Measurements from ENCODE around the gene STXBP6. TPM values are rescaled to one million over a fixed set of nuclear protein-coding genes. Genes with fewer than 3 reads are reported as not detected.

Gene STXBP6
- total RNA-seq, 1 donor from 2014 or later: 27.1 TPM

DNA sequence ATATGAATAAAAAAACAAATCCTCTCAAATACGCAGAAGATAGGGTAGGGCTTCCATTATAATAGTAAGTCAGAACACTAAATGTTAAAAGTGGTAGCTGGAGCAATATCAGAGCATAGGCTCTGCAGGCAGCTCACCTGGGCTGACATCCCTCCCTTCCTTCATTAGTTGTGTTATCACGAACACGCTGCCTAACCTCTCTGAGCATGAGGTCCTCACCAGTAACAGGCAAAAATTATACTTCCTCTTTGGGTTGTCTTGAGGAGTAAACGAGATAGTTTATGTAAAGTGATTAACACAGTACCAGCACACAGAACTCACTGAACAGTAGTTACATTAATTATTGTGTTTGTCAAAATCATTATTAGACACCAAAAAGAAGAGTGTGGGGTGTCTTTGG, 154.3 kb downstream of the STXBP6 start:
- Mint-ChIP-seq H3K4me1 (ENCODE audit: low read depth, unreplicated experiment) (peaks cover 18% of the 10 kb centered on the region), H3K27me3 (ENCODE audit: low read depth, unreplicated experiment) (no peaks in the 10 kb centered on the region), H3K27ac (ENCODE audit: unreplicated experiment) (no peak overlapping the region), H3K36me3 (ENCODE audit: low read depth, unreplicated experiment) (peaks cover 5% of the 10 kb centered on the region), H3K9me3 (ENCODE audit: unreplicated experiment) (peaks cover 2% of the 10 kb centered on the region), H3K4me3 (ENCODE audit: unreplicated experiment) (no peak overlapping the region)
- H2AFZ ChIP-seq (ENCODE audit: low read depth, low read length): no peak overlapping the region
- H4K20me1 ChIP-seq (ENCODE audit: insufficient read depth, low read length): no peaks in the 10 kb centered on the region
- H3K27me3 ChIP-seq (ENCODE audit: insufficient read depth, low read length): no peaks in the 10 kb centered on the region
- H3K4me3 ChIP-seq (ENCODE audit: insufficient read depth, low read depth, low read length): no peak overlapping the region
- H3K4me2 ChIP-seq (ENCODE audit: low read length): no peak overlapping the region
- no peaks in the 10 kb centered on the region for H3K4me1 ChIP-seq (ENCODE audit: insufficient read depth, low read length)
- no peaks in the 10 kb centered on the region for H3K9me3 ChIP-seq (ENCODE audit: insufficient read depth, low read depth, low read length)
- TF ChIP-seq, protein P1, sequence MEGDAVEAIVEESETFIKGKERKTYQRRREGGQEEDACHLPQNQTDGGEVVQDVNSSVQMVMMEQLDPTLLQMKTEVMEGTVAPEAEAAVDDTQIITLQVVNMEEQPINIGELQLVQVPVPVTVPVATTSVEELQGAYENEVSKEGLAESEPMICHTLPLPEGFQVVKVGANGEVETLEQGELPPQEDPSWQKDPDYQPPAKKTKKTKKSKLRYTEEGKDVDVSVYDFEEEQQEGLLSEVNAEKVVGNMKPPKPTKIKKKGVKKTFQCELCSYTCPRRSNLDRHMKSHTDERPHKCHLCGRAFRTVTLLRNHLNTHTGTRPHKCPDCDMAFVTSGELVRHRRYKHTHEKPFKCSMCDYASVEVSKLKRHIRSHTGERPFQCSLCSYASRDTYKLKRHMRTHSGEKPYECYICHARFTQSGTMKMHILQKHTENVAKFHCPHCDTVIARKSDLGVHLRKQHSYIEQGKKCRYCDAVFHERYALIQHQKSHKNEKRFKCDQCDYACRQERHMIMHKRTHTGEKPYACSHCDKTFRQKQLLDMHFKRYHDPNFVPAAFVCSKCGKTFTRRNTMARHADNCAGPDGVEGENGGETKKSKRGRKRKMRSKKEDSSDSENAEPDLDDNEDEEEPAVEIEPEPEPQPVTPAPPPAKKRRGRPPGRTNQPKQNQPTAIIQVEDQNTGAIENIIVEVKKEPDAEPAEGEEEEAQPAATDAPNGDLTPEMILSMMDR (IDR thresholded peaks at IDR 0.05; ENCODE audit: insufficient read depth, low read depth, low read length): no peak
- H3K36me3 ChIP-seq (ENCODE audit: insufficient read depth, low read length): no peaks in the 10 kb centered on the region
- DNase-seq (ENCODE audit: low read depth) (no peak), FAIRE-seq (no peak)
- no peak overlapping the region for H3K27ac ChIP-seq (ENCODE audit: low read depth, low read length)
- H3K79me2 ChIP-seq (ENCODE audit: insufficient read depth, low read length): no peaks in the 10 kb centered on the region
- no peak overlapping the region for H3K9ac ChIP-seq (ENCODE audit: low read length)

DNA sequence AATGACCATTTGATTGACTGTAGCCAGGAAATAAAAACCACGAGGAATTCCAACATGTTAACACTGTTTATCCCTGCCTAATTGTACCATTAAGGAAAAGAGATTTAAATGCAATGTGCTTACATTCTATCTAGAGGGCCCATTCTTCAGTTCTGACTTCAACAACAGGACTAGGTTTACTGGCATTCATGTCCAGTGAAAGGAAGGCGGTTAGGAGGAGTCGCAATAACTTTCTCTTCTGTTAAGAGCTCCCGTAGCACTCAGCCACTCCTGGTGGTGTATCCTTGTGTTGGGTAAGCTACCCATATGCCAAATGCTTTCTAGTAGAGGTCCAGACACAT, 154.7 kb downstream of the STXBP6 start:
- H3K4me3 Mint-ChIP-seq (ENCODE audit: unreplicated experiment): no peak overlapping the region
- TF ChIP-seq, protein P1 (IDR thresholded peaks at IDR 0.05; ENCODE audit: insufficient read depth, low read depth, low read length): no peak
- no peak for TF ChIP-seq EZH2 (IDR thresholded peaks at IDR 0.05; ENCODE audit: insufficient read depth, low read length)
- no peaks in the 10 kb centered on the region for H3K27me3 Mint-ChIP-seq (ENCODE audit: low read depth, unreplicated experiment)
- no peaks in the 10 kb centered on the region for H4K20me1 ChIP-seq (ENCODE audit: insufficient read depth, low read length)
- H3K4me3 ChIP-seq (ENCODE audit: insufficient read depth, low read depth, low read length): no peak overlapping the region
- FAIRE-seq: no peak
- no peaks in the 10 kb centered on the region for H3K9me3 ChIP-seq (ENCODE audit: insufficient read depth, low read depth, low read length)
- no peaks in the 10 kb centered on the region for H3K36me3 ChIP-seq (ENCODE audit: insufficient read depth, low read length)
- peaks cover 14% of the 10 kb centered on the region for H3K4me1 Mint-ChIP-seq (ENCODE audit: low read depth, unreplicated experiment)
- no peak overlapping the region for H2AFZ ChIP-seq (ENCODE audit: low read depth, low read length)
- no peak overlapping the region for H3K27ac Mint-ChIP-seq (ENCODE audit: unreplicated experiment)
- H3K4me1 ChIP-seq (ENCODE audit: insufficient read depth, low read length): no peaks in the 10 kb centered on the region
- no peak overlapping the region for H3K9ac ChIP-seq (ENCODE audit: low read length)
- peak; percentile 58 for DNase-seq (ENCODE audit: low read depth)
- peaks cover 2% of the 10 kb centered on the region for H3K9me3 Mint-ChIP-seq (ENCODE audit: unreplicated experiment)
- no peaks in the 10 kb centered on the region for H3K79me2 ChIP-seq (ENCODE audit: insufficient read depth, low read length)
- H3K27ac ChIP-seq (ENCODE audit: low read depth, low read length): no peak overlapping the region
- H3K27me3 ChIP-seq (ENCODE audit: insufficient read depth, low read length): no peaks in the 10 kb centered on the region
- peaks cover 8% of the 10 kb centered on the region for H3K36me3 Mint-ChIP-seq (ENCODE audit: low read depth, unreplicated experiment)
- no peak overlapping the region for H3K4me2 ChIP-seq (ENCODE audit: low read length)

DNA sequence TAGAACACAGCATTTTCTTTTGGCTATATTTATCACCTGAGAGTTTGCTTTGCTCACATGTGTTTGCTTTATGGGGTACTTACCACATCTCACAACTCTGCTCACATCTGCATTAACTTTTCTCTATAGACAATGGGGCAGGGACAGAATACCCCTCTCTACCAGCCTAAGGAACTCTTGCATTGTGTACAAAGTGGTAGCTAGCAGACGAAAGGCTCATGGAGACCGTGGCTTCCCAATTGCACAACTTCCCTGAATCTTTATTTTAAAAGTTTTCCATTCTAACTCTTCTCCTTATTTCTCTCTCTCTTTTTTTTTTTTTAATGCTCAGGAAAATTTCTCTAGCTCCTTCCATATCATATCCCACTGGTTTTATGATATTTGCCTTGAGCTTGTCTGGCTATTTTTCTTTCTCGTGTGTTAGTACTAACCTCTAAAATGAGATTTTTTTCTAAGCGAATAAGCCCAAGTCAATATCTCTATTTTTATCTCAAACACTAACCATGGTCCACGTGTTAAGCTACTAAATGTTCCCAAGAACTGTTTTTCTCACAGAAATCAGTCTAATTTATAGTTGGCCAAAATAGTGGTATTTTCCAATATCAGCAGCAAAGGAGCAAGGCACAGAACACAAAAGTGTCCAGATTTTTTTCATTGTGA, 155.2 kb downstream of the STXBP6 start:
- no peaks in the 10 kb centered on the region for H3K27me3 Mint-ChIP-seq (ENCODE audit: low read depth, unreplicated experiment)
- no peaks in the 10 kb centered on the region for H3K27me3 ChIP-seq (ENCODE audit: insufficient read depth, low read length)
- no peaks in the 10 kb centered on the region for H3K4me1 ChIP-seq (ENCODE audit: insufficient read depth, low read length)
- peaks cover 2% of the 10 kb centered on the region for H3K9me3 Mint-ChIP-seq (ENCODE audit: unreplicated experiment)
- H3K79me2 ChIP-seq (ENCODE audit: insufficient read depth, low read length): no peaks in the 10 kb centered on the region
- H2AFZ ChIP-seq (ENCODE audit: low read depth, low read length): no peak overlapping the region
- H4K20me1 ChIP-seq (ENCODE audit: insufficient read depth, low read length): no peaks in the 10 kb centered on the region
- TF ChIP-seq, protein P1 (IDR thresholded peaks at IDR 0.05; ENCODE audit: insufficient read depth, low read depth, low read length): no peak
- no peak for TF ChIP-seq EZH2 (IDR thresholded peaks at IDR 0.05; ENCODE audit: insufficient read depth, low read length)
- no peak for DNase-seq (ENCODE audit: low read depth)
- no peak for FAIRE-seq
- no peak overlapping the region for H3K9ac ChIP-seq (ENCODE audit: low read length)
- no peaks in the 10 kb centered on the region for H3K9me3 ChIP-seq (ENCODE audit: insufficient read depth, low read depth, low read length)
- no peak overlapping the region for H3K4me3 Mint-ChIP-seq (ENCODE audit: unreplicated experiment)
- H3K4me3 ChIP-seq (ENCODE audit: insufficient read depth, low read depth, low read length): no peak overlapping the region
- H3K36me3 Mint-ChIP-seq (ENCODE audit: low read depth, unreplicated experiment): peaks cover 11% of the 10 kb centered on the region
- H3K4me2 ChIP-seq (ENCODE audit: low read length): no peak overlapping the region
- peaks cover 12% of the 10 kb centered on the region for H3K4me1 Mint-ChIP-seq (ENCODE audit: low read depth, unreplicated experiment)
- no peaks in the 10 kb centered on the region for H3K36me3 ChIP-seq (ENCODE audit: insufficient read depth, low read length)
- no peak overlapping the region for H3K27ac ChIP-seq (ENCODE audit: low read depth, low read length)
- H3K27ac Mint-ChIP-seq (ENCODE audit: unreplicated experiment): no peak overlapping the region

All from astrocyte (in vitro differentiated cells and primary cell).